HG03354 (cell line): ENCODE data around the gene ZNF326.

Experiments
- ATAC-seq: cut with Tn5 transposase; IDR thresholded peaks from one replicate; pipeline ENCODE4 v1.9.1; 2021; ENCODE audit warnings: mild to moderate bottlenecking; ENCODE audit not compliant: unreplicated experiment, poor library complexity, severe bottlenecking

ZNF326 gene

GRCh38 chr1:89994805-89995597, at the start of gene ZNF326:
TSS of gene ZNF326 (plus strand) at chr1:89995110. CDS start at chr1:89995258, 148 bp downstream.
- ATAC-seq: peak; percentile 96

DNA sequence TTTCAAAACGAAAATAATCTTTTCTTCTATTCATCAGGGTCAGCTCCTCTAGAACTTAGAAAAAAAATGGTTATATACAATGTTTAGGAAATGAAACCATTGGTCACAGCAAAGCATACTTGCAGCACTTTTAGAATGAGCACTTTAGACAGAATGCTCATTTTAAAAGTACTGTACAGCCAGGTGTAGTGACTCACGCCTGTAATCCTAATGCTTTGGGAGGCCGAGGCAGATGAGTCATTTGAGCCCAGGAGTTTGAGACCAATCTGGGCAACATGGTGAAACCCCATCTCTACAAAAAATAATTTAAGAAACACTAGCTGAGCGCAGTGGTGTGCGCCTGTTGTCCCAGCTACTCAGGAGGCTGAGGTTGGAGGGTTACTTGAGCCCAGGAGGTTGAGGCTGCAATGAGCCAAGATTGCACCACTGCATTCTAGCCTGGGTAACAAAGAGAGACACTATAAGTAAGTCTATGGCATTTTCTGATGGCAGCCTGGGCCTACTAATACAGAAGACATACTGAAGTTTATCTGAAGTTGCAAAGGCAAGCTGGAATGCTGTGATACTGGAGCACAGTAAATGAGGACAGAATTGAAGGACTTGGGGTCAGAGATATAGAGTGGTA, 48.9 kb upstream of the ZNF326 start:
- peak; percentile 70 for ATAC-seq

DNA sequence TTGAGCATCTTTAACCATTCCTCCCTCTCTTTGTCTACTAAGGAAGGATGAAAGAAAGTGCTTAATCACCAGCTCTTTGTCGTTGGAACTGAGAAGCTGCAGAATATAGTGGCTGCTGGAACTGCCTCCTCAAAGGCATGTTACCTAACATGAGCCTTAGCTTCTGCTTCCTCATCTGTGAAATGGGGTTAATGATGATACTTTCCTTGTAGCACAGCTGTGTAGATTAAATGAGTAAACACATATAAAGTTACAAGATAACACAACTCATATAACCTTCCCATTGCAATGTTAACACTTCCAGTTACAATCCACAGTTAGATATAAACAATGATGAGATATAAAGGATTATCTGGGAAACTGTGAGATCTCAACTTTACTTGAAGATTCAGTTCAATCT, 48.4 kb upstream of the ZNF326 start:
- no peak for ATAC-seq

DNA sequence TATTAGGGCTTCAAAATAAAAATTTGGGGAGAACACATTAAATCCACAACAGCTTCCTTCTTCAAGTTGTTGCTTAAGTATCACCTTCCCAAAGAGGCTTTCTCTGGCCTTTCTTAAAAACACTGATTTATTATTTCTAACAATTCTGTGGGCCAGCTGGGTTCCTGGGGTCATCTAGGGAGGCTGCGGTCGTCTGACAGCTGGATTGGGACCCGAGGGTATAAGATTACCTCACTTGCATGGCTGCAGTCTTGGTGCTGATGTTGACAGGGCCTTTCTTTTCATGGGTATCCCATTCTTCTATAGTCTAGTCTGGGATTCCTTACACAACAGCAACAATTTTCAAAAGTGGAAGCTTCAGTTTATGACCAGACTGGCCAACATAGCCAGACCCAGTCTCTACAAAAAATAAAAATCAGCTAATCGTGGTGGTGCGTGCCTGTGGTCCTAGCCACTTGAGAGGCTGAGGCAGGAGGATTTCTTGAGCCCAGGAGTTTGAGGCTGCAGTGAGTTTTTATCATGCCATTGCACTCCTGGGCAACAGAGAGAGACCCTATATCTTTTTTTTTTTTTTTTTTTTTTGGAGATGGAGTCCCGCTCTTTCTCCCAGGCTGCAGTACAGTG, 46.1 kb upstream of the ZNF326 start:
- ATAC-seq: no peak

GRCh38 chr1:89949991-89950624, 44.8 kb upstream of the ZNF326 start:
- ATAC-seq: no peak

DNA sequence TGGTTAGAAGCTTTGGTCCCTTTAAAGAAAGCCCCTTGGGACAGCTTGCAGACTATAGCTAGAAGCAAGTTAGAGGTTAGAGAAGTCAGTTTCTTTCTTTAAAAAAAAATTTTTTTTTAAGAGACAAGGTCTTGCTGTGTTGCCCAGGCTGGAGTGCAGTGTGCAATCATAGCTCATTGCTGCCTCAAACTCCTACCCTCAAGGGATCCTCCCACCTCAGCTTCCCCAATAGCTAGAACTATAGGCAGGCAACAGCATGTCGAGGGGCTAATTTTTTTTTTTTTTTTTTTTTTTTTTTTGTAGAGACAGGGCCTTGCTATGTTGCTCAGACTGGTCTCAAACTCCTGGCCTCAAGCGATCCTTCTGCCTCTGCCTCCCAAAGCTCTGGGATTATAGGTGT, 44.2 kb upstream of the ZNF326 start:
- ATAC-seq: no peak

GRCh38 chr1:89951766-89952604, 42.9 kb upstream of the ZNF326 start:
- no peak for ATAC-seq

- peak; percentile 5 for ATAC-seq
Observed at GRCh38 chr1:89952605-89953130, 42.2 kb upstream of the ZNF326 start.

- ATAC-seq: peak; percentile 70
Observed at GRCh38 chr1:89953131-89953626, 41.7 kb upstream of the ZNF326 start.

GRCh38 chr1:89953929-89954328, 41.0 kb upstream of the ZNF326 start:
- ATAC-seq: no peak

DNA sequence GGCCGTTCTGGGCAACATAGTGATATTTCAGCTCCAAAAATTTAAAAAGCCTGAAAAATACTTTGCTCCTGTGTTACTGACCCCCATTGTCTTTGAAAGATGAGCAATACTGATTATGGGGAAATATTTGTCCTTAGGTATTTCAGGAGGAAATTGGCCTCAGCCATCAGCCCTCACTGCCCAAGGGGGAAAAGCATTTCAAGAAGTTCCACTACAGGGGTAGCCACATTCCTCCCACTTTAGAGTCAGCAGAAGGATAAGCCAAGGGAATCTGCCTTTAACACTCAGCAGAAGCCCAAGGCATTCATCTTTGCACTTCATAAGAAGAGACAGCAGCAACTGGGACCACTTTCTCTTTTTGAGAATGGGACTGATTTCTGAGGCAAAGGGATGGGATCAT, 40.5 kb upstream of the ZNF326 start:
- ATAC-seq: no peak

DNA sequence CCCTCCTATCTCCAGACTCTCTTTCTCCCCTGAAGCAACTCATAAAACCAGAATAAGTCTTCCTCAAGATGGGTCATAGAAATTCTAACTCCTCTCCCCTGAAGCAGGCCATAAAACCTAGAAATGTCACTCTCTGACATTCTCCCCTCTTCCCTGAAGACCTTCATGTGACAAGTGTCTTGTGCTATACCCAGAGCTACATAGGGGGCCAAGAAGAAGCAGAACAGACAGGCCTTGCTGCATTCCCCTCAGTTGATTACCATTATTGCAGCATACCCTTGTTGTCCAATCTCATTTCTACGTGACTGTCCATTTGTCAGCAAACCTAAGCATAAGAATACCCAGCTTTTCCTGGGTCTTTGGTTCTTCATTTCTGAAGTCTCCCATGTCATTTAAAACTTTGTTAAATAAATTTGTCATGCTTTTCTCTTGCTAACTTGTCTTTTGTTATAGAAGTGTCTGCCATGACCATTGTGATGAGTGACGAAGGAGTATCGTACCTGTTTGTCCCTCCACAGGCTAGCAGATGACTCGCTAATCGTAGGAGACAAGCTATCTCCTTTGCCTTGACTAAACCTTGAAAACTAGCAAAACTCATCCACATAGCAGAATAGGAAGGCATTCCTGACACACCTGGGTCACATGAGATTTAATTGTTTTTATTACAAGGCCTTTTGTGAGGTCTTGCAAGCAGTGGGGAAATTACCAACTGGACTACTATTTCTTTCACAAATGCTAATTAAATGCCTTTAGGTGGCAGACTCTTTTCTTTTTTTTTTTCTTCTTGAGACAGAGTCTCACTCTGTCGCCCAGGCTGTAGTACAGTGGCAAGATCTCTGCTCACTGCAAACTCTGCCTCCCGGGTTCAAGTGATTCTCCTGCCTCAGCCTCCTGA, 39.4 kb upstream of the ZNF326 start:
- no peak for ATAC-seq

DNA sequence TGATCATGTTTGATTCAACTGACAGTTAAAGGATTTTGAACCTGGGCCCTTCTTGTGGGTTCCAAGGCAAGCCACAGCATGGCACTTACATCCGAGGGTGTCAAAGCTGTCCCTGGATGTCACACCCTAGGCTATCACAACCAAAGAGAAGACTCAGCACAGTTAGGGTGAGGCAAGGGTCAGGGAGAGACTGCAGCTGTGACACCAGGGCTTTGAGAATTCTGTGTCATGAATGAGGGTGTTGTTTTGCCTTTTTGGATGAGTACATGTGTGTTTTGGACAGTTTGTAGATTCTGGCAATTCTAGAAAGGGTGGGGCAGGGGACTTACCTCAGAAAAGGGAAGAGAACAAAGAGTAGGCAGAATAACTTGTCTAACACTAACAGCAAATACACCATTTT, 37.8 kb upstream of the ZNF326 start:
- no peak for ATAC-seq

DNA sequence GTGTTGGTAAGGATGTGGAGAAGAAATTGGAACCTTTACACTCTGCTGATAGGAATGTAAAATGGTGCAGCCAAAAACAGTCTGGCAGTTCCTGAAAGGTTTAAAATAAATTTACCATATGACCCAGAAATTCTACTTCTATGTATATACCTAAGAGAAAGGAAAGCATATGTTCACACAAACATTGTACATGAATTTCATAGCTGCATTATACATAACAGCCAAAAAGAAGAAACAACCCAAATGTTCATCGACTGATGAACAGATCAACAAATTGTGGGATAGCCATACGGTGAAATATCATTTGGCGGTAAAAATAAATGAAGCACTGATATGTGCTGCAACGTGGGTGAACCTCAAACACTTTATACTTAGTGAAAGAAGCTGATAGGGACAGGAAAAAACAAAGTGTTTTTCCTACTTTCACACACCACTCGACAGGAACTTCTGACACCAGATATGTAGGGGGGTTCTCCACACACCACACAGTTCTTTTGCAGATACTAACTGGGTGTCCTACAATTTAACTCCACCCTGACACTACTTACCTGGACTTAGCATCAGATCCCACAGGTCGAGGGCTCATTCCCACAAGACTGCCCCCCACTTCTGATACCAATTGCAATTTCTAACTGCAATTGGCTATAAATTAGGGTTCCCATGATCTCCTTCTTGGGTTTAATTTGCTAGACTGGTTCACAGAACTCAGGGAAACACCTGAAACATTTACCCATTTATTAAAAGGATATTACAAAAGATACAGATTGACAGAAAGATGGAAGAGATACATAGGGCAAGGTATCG, 35.9 kb upstream of the ZNF326 start:
- no peak for ATAC-seq

- ATAC-seq: no peak
Observed at GRCh38 chr1:89959719-89960118, 35.2 kb upstream of the ZNF326 start.

DNA sequence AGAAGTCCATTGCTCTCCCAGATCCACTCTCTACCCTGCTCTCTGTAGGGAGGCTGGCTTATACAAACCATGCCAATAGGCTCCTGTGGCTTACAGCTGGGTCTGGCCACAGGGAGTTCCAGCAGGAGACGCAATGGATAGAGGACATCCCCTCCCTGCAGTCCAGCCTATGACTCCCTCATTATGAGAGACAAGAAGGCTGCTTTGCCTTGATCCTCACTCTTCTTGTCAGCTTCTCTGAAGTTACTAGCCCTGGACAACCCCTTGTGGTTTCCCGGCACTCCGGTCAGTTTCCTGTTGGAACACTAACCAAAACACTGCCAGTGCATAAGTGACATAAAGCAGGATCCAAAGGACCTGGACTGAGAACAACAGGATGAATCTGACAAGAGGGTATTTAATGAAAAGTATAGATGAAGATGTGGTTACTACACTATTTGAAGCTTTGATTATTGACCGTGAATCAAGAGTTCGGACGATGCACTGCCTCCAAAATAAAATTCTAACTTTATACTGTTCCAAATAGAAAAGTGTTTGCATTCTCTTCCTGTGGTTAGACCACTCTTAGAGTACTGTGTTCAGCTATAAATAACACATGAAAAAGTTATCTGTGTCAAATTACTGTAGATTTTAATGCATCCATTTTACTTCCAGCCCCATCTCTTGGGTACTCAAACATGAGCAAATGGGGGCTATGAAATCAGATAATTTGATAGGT, 32.7 kb upstream of the ZNF326 start:
- no peak for ATAC-seq

DNA sequence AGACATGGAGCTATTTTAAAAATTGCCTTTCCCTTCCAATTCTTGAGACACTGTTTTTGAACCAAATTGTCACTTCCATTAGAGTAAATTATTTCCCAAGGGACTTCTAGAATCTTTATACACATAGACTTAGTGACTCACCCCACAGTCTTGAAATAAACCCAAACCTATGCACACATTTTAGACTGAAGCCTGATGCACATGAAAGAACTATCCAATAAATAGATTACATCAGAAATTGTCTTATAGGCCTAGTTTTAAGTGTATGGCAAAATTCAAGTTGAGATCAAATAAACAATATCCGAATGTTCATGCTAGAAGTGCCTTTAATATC, 32.2 kb upstream of the ZNF326 start:
- no peak for ATAC-seq
